Transverse colon (tissue), 4 donors: Measurements from ENCODE around the gene NQO2. TPM values are rescaled to one million over a fixed set of nuclear protein-coding genes. Genes with fewer than 3 reads are reported as not detected.

ENCODE experiments used
- DNase-seq: peaks from one replicate; pipeline ENCODE4 v3.0.0-alpha.2; 2019
- H3K27ac ChIP-seq, 4 donors: fragments of 200-600 bp; sonication (generic); 2 replicates each; pipeline ENCODE4 v1.5.1; 2016 to 2018; ENCODE audit warnings: inconsistent platforms in 4 of 4
- H3K27me3 ChIP-seq: fragments of 200-600 bp; sonication (generic); 2 replicates; pipeline ENCODE4 v1.5.1; 2017; ENCODE audit warnings: inconsistent platforms
- H3K36me3 ChIP-seq, 4 donors: fragments of 200-600 bp; sonication (generic); 2 replicates each; pipeline ENCODE4 v1.5.1; 2017 to 2019; ENCODE audit warnings: inconsistent platforms in 4 of 4
- H3K4me1 ChIP-seq, 4 donors: fragments of 200-600 bp; sonication (generic); 2 replicates each; pipeline ENCODE4 v1.5.1; 2017 to 2020; ENCODE audit warnings: inconsistent platforms in 4 of 4
- H3K4me3 ChIP-seq, 4 donors: fragments of 200-600 bp; sonication (generic); 1 replicate in 1 of 4; 2 replicates in 3 of 4; pipeline versions ENCODE4 v1.5.1 to v1.6.1; 2017 to 2019; ENCODE audit warnings: inconsistent platforms in 4 of 4
- H3K9me3 ChIP-seq, 2 donors: fragments of 200-600 bp; sonication (generic); 2 replicates each; pipeline ENCODE4 v1.5.1; 2017 to 2019; ENCODE audit warnings: inconsistent platforms in 2 of 2
- EP300 ChIP-seq: sonication (generic); formaldehyde crosslinking; IDR thresholded peaks from one replicate; pipeline ENCODE4 v1.6.1; 2017; ENCODE audit warnings: antibody characterized with exemption, low read depth
- POLR2A ChIP-seq: fragments of 450-650 bp; IDR thresholded peaks from one replicate; pipeline ENCODE4 v1.6.1; 2016; ENCODE audit warnings: antibody characterized with exemption, mild to moderate bottlenecking, moderate library complexity
- POLR2AphosphoS5 ChIP-seq, 3 donors: sonication (generic); formaldehyde crosslinking; IDR thresholded peaks; one replicate each; pipeline ENCODE4 v1.6.1; 2016; ENCODE audit warnings: antibody characterized with exemption in 3 of 3
- WGBS, 2 donors: methylation state at CpG; one replicate each; pipeline ENCODE4 v1.1.5; 2018; ENCODE audit warnings: low coverage in 1 of 2; 5-methylcytosine and 5-hydroxymethylcytosine counted together
- in situ Hi-C, 4 donors: fragments of 200-750 bp; cut with MboI; loops; one replicate each; pipeline versions ENCODE4 v1.15.0 to v1.15.1; 2017; ENCODE audit warnings: low sequenced_read_pairs in 3 of 4, low pct_ligation_motif_present in 1 of 4, low pct_unique_long_range_greater_than_20kb in 1 of 4
- intact Hi-C: fragments of 100-400 bp; cut with DNase I; formaldehyde crosslinking; loops from one replicate; pipeline ENCODE4 v1.15.1; 2023; ENCODE audit warnings: low total_unique reads
- total RNA-seq, 4 donors: library from RNA; depleted of rRNA; stranded (reverse); fragments of >200 nt; gene quantifications; one replicate each; pipeline ENCODE4 v1.1.0, GENCODE V29; 2016
- TF ChIP-seq, protein P1 (sequence below), 5 experiments: fragments of 200-600 bp in 3 of 5; fragments of 450-650 bp in 2 of 5; sonication (generic) in 3 of 5; IDR thresholded peaks; 1 replicate in 2 of 5; 2 replicates in 3 of 5; pipeline ENCODE4 v1.5.1; 2016 to 2017; ENCODE audit warnings: antibody characterized with exemption in 5 of 5, inconsistent platforms in 3 of 5, mild to moderate bottlenecking in 2 of 5, moderate library complexity in 1 of 5

Gene NQO2
- total RNA-seq, 4 donors from 2014 or later: 1.00 to 9.7 (median 7.2) TPM

DNA sequence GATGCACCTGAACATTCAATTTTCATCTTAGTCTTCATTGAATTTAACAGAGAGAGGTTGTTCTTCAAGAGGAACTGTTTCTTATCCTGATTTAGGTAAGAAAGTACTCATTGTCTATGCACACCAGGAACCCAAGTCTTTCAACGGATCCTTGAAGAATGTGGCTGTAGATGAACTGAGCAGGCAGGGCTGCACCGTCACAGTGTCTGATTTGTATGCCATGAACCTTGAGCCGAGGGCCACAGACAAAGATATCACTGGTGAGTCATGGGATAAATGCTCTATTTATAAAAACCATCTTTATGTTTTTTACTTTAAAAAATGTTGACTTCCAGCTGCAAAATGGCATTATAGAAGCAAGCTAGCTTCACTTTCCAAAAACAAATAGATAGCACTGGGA is 10.2 kb downstream of the NQO2 start:
- in situ Hi-C loops: loop anchor here in 1 of 4 donors (10.0 kb wide), 1 partner anchor 45 kb away; no protein-coding TSS in a partner anchor
- Histone ChIP-seq H3K9me3 (peaks cover 14 to 15% of the 10 kb centered on the region in 2 donors), H3K27me3 (no peaks in the 10 kb centered on the region), H3K36me3 (peaks cover 0 to 22% (median 7%) of the 10 kb centered on the region in 4 donors), H3K4me1 (no peaks in the 10 kb centered on the region), H3K4me3 (no peak overlapping the region), H3K27ac (no peak overlapping the region)
- 82 to 88% methylated on average over 2 to 3 of the region's 3 CpGs for WGBS, 2 donors
- TF ChIP-seq POLR2A (no peak), POLR2AphosphoS5 (IDR thresholded peaks at IDR 0.05) (no peak), EP300 (no peak)
- TF ChIP-seq, protein P1, sequence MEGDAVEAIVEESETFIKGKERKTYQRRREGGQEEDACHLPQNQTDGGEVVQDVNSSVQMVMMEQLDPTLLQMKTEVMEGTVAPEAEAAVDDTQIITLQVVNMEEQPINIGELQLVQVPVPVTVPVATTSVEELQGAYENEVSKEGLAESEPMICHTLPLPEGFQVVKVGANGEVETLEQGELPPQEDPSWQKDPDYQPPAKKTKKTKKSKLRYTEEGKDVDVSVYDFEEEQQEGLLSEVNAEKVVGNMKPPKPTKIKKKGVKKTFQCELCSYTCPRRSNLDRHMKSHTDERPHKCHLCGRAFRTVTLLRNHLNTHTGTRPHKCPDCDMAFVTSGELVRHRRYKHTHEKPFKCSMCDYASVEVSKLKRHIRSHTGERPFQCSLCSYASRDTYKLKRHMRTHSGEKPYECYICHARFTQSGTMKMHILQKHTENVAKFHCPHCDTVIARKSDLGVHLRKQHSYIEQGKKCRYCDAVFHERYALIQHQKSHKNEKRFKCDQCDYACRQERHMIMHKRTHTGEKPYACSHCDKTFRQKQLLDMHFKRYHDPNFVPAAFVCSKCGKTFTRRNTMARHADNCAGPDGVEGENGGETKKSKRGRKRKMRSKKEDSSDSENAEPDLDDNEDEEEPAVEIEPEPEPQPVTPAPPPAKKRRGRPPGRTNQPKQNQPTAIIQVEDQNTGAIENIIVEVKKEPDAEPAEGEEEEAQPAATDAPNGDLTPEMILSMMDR (IDR thresholded peaks at IDR 0.05): no peak
- no peak for DNase-seq
- intact Hi-C loops: no loop called here

DNA sequence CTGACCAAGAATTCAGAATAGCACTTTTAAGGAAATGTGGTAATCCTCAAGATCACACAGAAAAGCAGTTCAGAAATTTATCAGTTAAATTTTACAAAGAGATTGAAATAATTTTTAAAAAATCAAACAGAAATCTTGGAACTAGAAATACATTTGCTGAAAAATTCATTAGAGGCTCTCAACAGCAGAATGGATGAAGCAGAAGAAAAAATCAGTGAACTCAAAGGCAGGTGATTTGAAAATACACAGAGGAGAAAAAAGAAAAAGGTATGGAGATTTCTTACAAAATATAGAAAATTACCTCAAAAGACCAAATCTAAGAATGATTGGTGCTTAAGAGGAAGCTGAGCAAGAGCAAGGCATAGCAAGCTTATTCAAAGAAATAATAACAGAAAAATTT is 11.5 kb downstream of the NQO2 start:
- Histone ChIP-seq H3K27ac (no peak overlapping the region), H3K9me3 (peaks cover 14 to 15% of the 10 kb centered on the region in 2 donors), H3K36me3 (peaks cover 0 to 22% (median 7%) of the 10 kb centered on the region in 4 donors), H3K27me3 (no peaks in the 10 kb centered on the region), H3K4me3 (no peak overlapping the region), H3K4me1 (no peaks in the 10 kb centered on the region)
- TF ChIP-seq EP300 (no peak), POLR2AphosphoS5 (IDR thresholded peaks at IDR 0.05) (no peak), POLR2A (no peak)
- TF ChIP-seq, protein P1 (IDR thresholded peaks at IDR 0.05): no peak
- DNase-seq: no peak
- in situ Hi-C loops (no loop called here), intact Hi-C loops (no loop called here)

DNA sequence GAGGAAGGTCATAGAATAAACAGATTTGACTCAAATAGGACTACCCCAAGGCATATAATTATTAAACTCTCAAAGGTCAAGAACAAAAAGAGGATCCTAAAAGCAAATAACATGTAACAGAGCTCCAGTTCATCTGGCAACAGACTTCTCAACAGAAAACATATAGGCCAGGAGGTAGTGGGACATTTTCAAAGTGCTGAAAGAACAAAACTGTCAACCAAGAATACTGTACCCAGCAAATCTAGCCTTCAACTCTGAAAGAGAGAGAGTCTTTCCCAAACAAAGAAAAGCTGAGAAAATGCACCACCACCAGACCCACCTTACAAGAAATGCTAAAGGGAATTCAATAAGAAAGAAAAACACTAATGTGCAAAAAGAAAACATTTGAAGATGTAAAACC is 11.9 kb downstream of the NQO2 start:
- TF ChIP-seq EP300 (no peak), POLR2AphosphoS5 (IDR thresholded peaks at IDR 0.05) (no peak), POLR2A (no peak)
- TF ChIP-seq, protein P1 (IDR thresholded peaks at IDR 0.05): no peak
- peaks cover 0 to 22% (median 7%) of the 10 kb centered on the region in 4 donors for H3K36me3 ChIP-seq

DNA sequence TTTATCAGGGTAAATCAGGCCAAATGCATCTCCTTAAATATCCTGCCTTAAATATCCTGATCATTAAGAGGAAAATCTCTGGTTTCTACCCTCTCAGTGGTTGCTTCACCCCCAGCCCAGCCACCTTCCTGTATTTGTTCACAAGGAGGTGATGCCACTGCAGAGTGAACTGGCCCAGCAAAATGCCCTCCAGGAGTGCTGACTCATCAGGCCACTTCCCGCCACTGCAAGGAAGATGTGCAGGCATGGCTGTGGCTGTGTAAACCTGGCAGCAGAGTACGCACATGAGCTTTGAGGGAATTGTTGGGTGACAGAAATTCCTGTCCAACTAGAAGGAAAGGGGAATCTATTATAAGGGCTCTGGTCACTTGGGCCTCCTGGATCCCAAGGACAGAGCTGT is 13.8 kb downstream of the NQO2 start:
- Histone ChIP-seq H3K4me1 (peaks cover 0 to 2% (median 0%) of the 10 kb centered on the region in 4 donors), H3K27ac (no peak overlapping the region)

More for the DNA sequence above, 11.9 kb downstream of the NQO2 start:
- H3K4me1 ChIP-seq: no peaks in the 10 kb centered on the region
- no peak overlapping the region for H3K27ac ChIP-seq
- peaks cover 14 to 15% of the 10 kb centered on the region in 2 donors for H3K9me3 ChIP-seq
- intact Hi-C loops (no loop called here), in situ Hi-C loops (no loop called here)
- H3K27me3 ChIP-seq: no peaks in the 10 kb centered on the region
- H3K4me3 ChIP-seq: no peak overlapping the region
- no peak for DNase-seq

More for the DNA sequence above, 13.8 kb downstream of the NQO2 start:
- H3K4me3 ChIP-seq: no peak overlapping the region
- no peak for DNase-seq
- in situ Hi-C loops: no loop called here
- H3K27me3 ChIP-seq: no peaks in the 10 kb centered on the region
- peaks cover 0 to 22% (median 7%) of the 10 kb centered on the region in 4 donors for H3K36me3 ChIP-seq
- peaks cover 14 to 15% of the 10 kb centered on the region in 2 donors for H3K9me3 ChIP-seq
- no peak for TF ChIP-seq EP300
- TF ChIP-seq POLR2A: no peak
- no peak for TF ChIP-seq POLR2AphosphoS5 (IDR thresholded peaks at IDR 0.05)
- TF ChIP-seq, protein P1 (IDR thresholded peaks at IDR 0.05): no peak
- intact Hi-C loops: no loop called here
- whole genome bisulfite sequencing, 2 donors: 56 to 88% methylated on average over 2 of the region's 2 CpGs
